IPS DF 6.9 (cell line): Measurements from ENCODE around the gene BLCAP.
"Not testable (repeated sequence)": the region's sequence is repeated elsewhere in the genome, so short reads cannot be mapped to it uniquely, and the experiment has no call there.

ENCODE experiments used
- DNase-seq: peaks from one replicate; pipeline ENCODE4 v3.0.0-alpha.2; 2013; ENCODE audit warnings: low read depth, low spot score
- H3K27ac ChIP-seq: one replicate; pipeline ENCODE4 v1.5.1; 2013; ENCODE audit warnings: low read length, control low read depth
- H3K27me3 ChIP-seq: 2 replicates; pipeline ENCODE4 v1.6.1; 2013; ENCODE audit warnings: mild to moderate bottlenecking, low read length; ENCODE audit not compliant: control insufficient read depth, insufficient read depth
- H3K36me3 ChIP-seq: 2 replicates; pipeline ENCODE4 v1.6.1; 2013; ENCODE audit warnings: low read length; ENCODE audit not compliant: control insufficient read depth, insufficient read depth
- H3K4me1 ChIP-seq: 2 replicates; pipeline ENCODE4 v1.6.1; 2013; ENCODE audit warnings: low read length; ENCODE audit not compliant: control insufficient read depth, insufficient read depth
- H3K4me3 ChIP-seq: 2 replicates; pipeline ENCODE4 v1.5.1; 2013; ENCODE audit warnings: mild to moderate bottlenecking, low read length
- H3K9me3 ChIP-seq: 2 replicates; pipeline ENCODE4 v1.6.1; 2013; ENCODE audit warnings: low read length, inconsistent platforms; ENCODE audit not compliant: control insufficient read depth, insufficient read depth
- WGBS: extraction: QIAGEN DNeasy Blood & Tissue Kit; methylation state at CpG from one replicate; pipeline ENCODE4 v1.1.7; 2013; ENCODE audit warnings: mixed read lengths, missing lambda C conversion rate; ENCODE audit not compliant: insufficient read length, insufficient coverage; 5-methylcytosine and 5-hydroxymethylcytosine counted together

Gene BLCAP

DNA sequence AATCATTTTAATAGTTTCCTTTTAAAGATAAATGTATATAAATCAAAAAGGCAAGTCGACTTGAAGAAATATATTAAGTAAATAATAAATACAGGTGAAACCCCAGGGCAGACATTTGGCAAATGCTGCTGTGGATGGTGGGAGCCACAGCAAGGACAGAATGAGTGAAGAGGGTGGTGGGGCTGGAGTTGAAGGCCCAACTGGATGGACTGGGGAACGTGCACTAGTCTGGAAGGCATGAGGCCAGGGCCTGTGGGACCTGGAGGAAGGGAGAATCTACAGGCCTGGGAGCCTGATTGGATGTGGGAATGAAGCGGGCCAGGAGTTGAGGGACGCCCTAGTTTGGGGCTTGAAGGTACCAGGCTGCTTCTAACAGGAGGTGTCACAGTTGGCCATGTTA, 30.6 kb upstream of the BLCAP start:
- no CpG with 5 or more reads among the region's 4 CpGs for WGBS
- Histone ChIP-seq H3K4me1 (no peaks in the 10 kb centered on the region), H3K4me3 (no peak overlapping the region), H3K27ac (no peak overlapping the region), H3K9me3 (no peaks in the 10 kb centered on the region), H3K36me3 (no peaks in the 10 kb centered on the region), H3K27me3 (no peaks in the 10 kb centered on the region)
- no peak for DNase-seq

DNA sequence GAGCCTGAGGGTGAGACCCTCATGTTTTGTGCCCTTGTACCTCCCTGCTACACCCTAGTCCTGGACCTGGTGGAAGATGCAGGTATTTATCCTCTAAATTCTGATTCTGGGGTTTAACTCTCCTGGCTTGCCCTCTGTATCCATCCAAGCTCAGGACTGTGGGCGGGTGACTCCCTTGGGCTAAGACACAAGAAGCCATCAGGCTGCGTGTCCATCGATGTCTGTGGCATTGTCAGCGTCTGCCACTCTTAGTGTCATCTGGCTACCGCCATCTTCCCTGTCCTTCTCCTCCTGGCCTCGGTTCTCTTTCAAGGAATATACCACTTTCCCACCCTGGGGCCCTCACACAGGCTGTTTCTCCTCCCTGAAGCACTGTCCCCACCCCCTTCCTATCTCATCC, 28.9 kb upstream of the BLCAP start:
- DNase-seq: no peak
- Histone ChIP-seq H3K27ac (no peak overlapping the region), H3K4me3 (no peak overlapping the region), H3K9me3 (no peaks in the 10 kb centered on the region), H3K4me1 (no peaks in the 10 kb centered on the region), H3K36me3 (no peaks in the 10 kb centered on the region), H3K27me3 (no peaks in the 10 kb centered on the region)
- WGBS: no CpG with 5 or more reads among the region's 6 CpGs

DNA sequence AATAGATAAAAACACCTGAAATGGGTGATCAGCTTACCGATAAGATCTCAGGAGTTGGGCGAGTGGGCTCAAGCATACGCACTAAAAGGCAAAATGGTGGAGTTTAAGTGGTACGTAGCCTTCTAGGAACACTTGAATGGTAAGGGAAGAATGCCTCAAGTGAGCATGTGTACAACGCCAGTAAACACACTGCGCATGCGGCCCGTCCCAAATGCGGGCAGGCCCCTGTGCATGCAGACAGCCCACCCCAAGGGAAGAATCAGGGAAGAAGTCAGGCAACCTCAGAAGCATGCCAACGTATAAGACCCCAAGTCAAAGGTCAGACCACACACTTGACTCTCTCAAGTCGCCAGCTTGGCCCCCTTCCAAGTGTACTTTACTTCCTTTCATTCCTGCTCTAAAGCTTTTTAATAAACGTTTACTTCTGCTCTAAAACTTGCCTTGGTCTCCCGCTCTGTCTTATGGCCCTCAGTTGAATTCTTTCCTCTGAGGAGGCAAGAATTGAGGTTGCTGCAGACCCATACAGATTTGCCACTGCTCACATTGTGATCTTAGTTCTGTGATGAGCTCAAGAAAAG, 27.1 kb upstream of the BLCAP start:
- not testable (repeated sequence) for H3K27me3 ChIP-seq, H3K4me1 ChIP-seq, DNase-seq, H3K36me3 ChIP-seq, H3K9me3 ChIP-seq, H3K4me3 ChIP-seq, H3K27ac ChIP-seq
- WGBS: no CpG with 5 or more reads among the region's 13 CpGs

DNA sequence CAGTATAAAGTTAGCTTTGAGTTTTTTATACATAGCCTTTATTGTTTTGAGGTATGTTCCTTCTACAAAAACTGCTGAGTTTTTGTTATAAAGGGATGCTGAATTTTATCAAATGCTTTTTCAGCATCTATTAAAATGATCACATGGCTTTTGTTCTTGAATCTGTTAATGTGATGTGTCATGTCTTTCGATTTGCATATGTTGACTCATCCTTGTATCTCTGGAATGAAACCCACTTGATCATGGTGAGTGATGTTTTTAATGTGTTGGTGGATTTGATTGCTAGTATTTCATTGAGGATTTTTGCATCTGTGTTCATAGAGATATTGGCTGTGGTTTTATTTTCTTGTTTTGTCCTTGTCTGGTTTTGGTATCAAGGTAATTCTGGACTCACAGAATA, 24.7 kb upstream of the BLCAP start:
- Histone ChIP-seq H3K27ac (no peak overlapping the region), H3K4me3 (no peak overlapping the region), H3K4me1 (no peaks in the 10 kb centered on the region), H3K36me3 (no peaks in the 10 kb centered on the region), H3K27me3 (no peaks in the 10 kb centered on the region), H3K9me3 (no peaks in the 10 kb centered on the region)
- no peak for DNase-seq
- no CpG with 5 or more reads among the region's 1 CpG for WGBS

DNA sequence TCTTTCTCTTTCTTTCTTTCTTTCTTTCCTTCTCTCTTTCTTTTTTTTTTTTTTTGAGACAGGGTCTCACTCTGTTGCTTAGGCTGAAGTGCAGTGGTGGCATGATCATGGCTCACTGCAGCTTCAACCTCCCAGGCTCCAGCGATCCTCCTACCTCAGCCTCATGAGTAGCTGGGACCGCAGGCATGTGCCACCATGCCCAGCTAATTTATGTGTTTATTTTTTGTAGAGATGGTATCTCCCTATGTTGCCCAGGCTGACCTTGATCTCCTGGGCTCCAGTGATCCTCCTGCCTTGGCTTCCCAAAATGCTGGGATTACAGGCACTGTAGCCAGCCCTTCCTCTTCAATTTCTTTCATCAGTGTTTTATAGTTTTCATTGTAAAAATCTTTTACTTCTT, 24.0 kb upstream of the BLCAP start:
- H3K27me3 ChIP-seq, H3K9me3 ChIP-seq, H3K36me3 ChIP-seq, H3K4me1 ChIP-seq, H3K27ac ChIP-seq, DNase-seq, H3K4me3 ChIP-seq: not testable (repeated sequence)
- no CpG with 5 or more reads among the region's 2 CpGs for WGBS

DNA sequence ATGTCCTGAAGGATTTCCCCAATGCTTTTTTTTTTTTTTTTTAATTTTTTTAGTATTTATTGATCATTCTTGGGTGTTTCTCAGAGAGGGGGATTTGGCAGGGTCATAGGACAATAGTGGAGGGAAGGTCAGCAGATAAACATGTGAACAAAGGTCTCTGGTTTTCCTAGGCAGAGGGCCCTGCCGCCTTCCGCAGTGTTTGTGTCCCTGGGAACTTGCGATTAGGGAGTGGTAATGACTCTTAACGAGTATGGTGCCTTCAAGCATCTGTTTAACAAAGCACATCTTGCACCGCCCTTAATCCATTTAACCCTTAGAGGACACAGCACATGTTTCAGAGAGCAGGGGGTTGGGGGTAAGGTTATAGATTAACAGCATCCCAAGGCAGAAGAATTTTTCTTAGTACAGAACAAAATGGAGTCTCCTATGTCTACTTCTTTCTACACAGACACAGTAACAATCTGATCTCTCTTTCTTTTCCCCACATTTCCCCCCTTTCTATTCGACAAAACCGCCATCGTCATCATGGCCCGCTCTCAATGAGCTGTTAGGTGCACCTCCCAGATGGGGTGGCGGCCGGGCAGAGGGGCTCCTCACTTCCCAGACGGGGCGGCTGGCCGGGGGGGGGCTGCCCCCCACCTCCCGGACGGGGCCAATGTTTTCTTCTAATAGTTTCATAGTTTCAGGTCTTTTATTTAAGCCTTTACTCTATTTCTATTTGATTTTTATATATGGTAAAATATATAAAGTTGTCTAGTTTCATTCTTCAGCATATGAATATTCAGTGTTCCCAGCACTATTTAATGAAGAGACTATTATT, 22.6 kb upstream of the BLCAP start:
- H3K4me1 ChIP-seq, H3K27ac ChIP-seq, H3K9me3 ChIP-seq, H3K27me3 ChIP-seq, H3K4me3 ChIP-seq, DNase-seq, H3K36me3 ChIP-seq: not testable (repeated sequence)
- WGBS: no CpG with 5 or more reads among the region's 16 CpGs

DNA sequence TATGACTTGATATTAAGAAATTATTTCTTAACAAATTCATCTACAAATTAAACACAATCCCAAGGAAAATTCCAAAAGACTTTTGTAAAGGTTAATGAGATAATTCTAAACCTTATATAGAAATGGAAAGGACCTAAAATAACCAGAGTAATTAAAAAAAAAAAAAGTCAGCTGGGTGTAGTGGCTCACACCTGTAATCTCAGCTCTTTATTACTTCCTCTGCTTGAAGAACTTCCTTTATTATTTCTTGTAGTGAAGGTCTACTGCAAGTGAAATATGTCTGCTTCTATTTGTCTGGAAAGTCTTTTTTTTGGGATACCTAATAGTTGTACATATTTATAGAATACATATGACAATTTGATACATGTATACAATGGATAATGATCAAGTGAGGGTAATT, 20.2 kb upstream of the BLCAP start:
- H3K27me3 ChIP-seq: no peaks in the 10 kb centered on the region
- H3K4me3 ChIP-seq: no peak overlapping the region
- no peaks in the 10 kb centered on the region for H3K36me3 ChIP-seq
- no peaks in the 10 kb centered on the region for H3K9me3 ChIP-seq
- no peaks in the 10 kb centered on the region for H3K4me1 ChIP-seq
- no peak overlapping the region for H3K27ac ChIP-seq
- no peak for DNase-seq

DNA sequence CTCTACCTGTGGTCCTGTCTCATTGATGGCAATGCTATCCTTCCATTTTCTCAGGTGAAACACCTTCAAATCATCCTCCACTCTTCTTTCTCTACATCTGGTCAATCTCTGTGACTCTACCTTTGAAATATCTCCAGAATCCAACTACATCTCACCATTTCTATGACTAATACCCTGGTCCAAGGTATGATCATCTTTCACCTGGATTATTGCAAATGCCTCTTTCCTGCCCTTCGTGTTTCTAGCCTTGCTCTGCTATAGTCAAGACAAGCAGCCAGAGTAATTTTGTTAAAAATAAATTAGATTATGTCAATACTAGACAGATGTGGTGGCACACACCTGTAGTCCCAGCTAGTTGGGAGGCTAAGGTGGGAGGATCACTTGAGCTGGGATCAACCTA, 17.8 kb upstream of the BLCAP start:
- H3K9me3 ChIP-seq: no peaks in the 10 kb centered on the region
- H3K36me3 ChIP-seq: no peaks in the 10 kb centered on the region
- no peaks in the 10 kb centered on the region for H3K27me3 ChIP-seq
- H3K4me3 ChIP-seq: no peak overlapping the region
- no peaks in the 10 kb centered on the region for H3K4me1 ChIP-seq
- whole genome bisulfite sequencing: no CpG with 5 or more reads among the region's 1 CpG
- no peak for DNase-seq
- no peak overlapping the region for H3K27ac ChIP-seq

DNA sequence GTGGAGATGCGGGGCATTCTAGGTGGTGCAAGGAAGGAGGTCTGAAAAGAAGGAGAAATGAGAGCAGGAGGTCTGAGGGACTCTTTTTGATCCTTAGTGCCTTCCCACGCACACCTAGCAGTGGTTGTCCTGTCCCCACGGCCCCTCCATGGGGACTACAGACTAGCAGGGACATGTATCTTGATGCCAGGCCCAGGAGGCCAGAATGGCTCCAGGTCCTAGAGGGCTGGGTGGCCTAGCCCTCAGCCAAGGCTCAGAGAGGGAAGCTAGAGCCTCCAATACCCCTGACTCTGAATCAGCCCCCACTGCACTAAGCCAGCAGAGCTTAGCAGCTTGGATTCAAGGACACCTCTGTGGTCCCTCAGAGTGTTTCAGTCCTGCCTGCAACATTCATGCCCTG, 16.7 kb upstream of the BLCAP start:
- no peak for DNase-seq
- Histone ChIP-seq H3K4me3 (no peak overlapping the region), H3K27ac (no peak overlapping the region), H3K36me3 (no peaks in the 10 kb centered on the region), H3K27me3 (no peaks in the 10 kb centered on the region), H3K9me3 (no peaks in the 10 kb centered on the region), H3K4me1 (no peaks in the 10 kb centered on the region)
- WGBS: no CpG with 5 or more reads among the region's 3 CpGs

DNA sequence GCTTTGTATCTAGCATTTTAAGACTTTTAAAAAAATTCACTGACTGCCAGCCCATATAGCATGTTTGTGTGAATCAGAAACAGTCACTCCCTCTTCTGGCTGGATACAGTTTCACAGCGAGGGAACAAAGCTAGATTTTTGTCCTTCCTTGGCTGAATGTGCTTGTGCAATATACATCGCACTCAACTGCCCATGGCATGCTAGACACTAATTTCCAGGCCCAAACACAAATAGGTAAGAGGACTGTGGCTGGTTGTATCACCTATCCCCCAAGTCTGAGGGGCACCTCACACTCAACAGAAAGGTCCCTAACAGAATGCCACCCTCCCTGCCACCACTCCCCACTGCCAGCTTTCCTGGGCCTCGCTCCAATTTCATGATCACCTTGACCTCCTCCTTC, 16.2 kb upstream of the BLCAP start:
- H3K36me3 ChIP-seq: no peaks in the 10 kb centered on the region
- no peak overlapping the region for H3K27ac ChIP-seq
- H3K4me3 ChIP-seq: no peak overlapping the region
- no peaks in the 10 kb centered on the region for H3K9me3 ChIP-seq
- H3K27me3 ChIP-seq: no peaks in the 10 kb centered on the region
- no CpG with 5 or more reads among the region's 3 CpGs for WGBS
- no peak for DNase-seq
- H3K4me1 ChIP-seq: no peaks in the 10 kb centered on the region

DNA sequence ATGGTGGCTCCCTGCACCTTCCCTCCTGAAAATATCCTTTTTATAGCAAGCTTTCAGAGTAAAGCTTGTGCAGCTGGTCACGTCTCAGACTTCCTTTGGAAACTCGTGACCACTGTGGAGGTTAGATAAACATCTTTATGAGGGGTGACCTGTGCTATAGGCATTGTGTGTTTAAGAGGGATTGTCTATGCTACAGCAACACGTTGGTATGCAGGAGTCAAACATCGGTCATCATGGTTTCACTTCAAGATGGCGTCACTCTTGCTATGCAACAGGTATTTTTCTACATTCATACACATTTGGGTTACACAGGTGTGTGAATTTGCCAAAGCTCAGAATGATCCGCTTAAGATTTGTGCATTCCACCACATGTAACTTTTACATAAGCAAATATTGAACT, 14.6 kb upstream of the BLCAP start:
- Histone ChIP-seq H3K27ac (no peak overlapping the region), H3K4me1 (no peaks in the 10 kb centered on the region), H3K27me3 (no peaks in the 10 kb centered on the region), H3K9me3 (no peaks in the 10 kb centered on the region), H3K36me3 (no peaks in the 10 kb centered on the region), H3K4me3 (no peak overlapping the region)
- WGBS: no CpG with 5 or more reads among the region's 6 CpGs
- no peak for DNase-seq
